CD4-positive, alpha-beta T cell treated with Interleukin-2 at 100 ng/mL for 4 hours (primary cell): ENCODE results near the gene TFE3.
"Not testable (repeated sequence)": the region's sequence is repeated elsewhere in the genome, so short reads cannot be mapped to it uniquely, and the experiment has no call there.

ENCODE experiments used
- DNase-seq: peaks from one replicate; pipeline ENCODE4 v3.0.0-alpha.2; 2020; ENCODE audit warnings: low spot score

Gene TFE3

GRCh38 chrX:49000636-49001035, 42.5 kb downstream of the TFE3 start:
- no peak for DNase-seq

GRCh38 chrX:48999030-48999429, 44.1 kb downstream of the TFE3 start:
- DNase-seq, result no peak

GRCh38 chrX:48998391-48998790, 44.8 kb downstream of the TFE3 start:
- no peak for DNase-seq

- DNase-seq, result no peak
These were observed 45.3 kb downstream of the TFE3 start for GRCh38 chrX:48997865-48998264.

- no peak for DNase-seq
These were observed 45.7 kb downstream of the TFE3 start for GRCh38 chrX:48997455-48997854.

GRCh38 chrX:48996969-48997368, 46.2 kb downstream of the TFE3 start:
- no peak for DNase-seq

GRCh38 chrX:48992341-48992740, 50.8 kb downstream of the TFE3 start:
- no peak for DNase-seq

GRCh38 chrX:48989483-48989882, 53.7 kb downstream of the TFE3 start:
- DNase-seq, result no peak

- DNase-seq, result no peak
These were observed 59.3 kb downstream of the TFE3 start for GRCh38 chrX:48983896-48984295.

- no peak for DNase-seq
These were observed 60.1 kb downstream of the TFE3 start for GRCh38 chrX:48983081-48983480.

GRCh38 chrX:48981178-48981577, 62.0 kb downstream of the TFE3 start:
- DNase-seq, result no peak

- not testable (repeated sequence) for DNase-seq
These were observed 62.8 kb downstream of the TFE3 start for GRCh38 chrX:48980341-48980740.
